GM10847 (cell line): Measurements from ENCODE around the gene PLXNA4.

Experiments
- POLR2A ChIP-seq: IDR thresholded peaks from 2 replicates; pipeline ENCODE4 v1.6.1; 2011; ENCODE audit not compliant: insufficient read length; ENCODE audit errors: extremely low read depth

Gene PLXNA4, protein sequence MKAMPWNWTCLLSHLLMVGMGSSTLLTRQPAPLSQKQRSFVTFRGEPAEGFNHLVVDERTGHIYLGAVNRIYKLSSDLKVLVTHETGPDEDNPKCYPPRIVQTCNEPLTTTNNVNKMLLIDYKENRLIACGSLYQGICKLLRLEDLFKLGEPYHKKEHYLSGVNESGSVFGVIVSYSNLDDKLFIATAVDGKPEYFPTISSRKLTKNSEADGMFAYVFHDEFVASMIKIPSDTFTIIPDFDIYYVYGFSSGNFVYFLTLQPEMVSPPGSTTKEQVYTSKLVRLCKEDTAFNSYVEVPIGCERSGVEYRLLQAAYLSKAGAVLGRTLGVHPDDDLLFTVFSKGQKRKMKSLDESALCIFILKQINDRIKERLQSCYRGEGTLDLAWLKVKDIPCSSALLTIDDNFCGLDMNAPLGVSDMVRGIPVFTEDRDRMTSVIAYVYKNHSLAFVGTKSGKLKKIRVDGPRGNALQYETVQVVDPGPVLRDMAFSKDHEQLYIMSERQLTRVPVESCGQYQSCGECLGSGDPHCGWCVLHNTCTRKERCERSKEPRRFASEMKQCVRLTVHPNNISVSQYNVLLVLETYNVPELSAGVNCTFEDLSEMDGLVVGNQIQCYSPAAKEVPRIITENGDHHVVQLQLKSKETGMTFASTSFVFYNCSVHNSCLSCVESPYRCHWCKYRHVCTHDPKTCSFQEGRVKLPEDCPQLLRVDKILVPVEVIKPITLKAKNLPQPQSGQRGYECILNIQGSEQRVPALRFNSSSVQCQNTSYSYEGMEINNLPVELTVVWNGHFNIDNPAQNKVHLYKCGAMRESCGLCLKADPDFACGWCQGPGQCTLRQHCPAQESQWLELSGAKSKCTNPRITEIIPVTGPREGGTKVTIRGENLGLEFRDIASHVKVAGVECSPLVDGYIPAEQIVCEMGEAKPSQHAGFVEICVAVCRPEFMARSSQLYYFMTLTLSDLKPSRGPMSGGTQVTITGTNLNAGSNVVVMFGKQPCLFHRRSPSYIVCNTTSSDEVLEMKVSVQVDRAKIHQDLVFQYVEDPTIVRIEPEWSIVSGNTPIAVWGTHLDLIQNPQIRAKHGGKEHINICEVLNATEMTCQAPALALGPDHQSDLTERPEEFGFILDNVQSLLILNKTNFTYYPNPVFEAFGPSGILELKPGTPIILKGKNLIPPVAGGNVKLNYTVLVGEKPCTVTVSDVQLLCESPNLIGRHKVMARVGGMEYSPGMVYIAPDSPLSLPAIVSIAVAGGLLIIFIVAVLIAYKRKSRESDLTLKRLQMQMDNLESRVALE (N-terminal part only)

DNA sequence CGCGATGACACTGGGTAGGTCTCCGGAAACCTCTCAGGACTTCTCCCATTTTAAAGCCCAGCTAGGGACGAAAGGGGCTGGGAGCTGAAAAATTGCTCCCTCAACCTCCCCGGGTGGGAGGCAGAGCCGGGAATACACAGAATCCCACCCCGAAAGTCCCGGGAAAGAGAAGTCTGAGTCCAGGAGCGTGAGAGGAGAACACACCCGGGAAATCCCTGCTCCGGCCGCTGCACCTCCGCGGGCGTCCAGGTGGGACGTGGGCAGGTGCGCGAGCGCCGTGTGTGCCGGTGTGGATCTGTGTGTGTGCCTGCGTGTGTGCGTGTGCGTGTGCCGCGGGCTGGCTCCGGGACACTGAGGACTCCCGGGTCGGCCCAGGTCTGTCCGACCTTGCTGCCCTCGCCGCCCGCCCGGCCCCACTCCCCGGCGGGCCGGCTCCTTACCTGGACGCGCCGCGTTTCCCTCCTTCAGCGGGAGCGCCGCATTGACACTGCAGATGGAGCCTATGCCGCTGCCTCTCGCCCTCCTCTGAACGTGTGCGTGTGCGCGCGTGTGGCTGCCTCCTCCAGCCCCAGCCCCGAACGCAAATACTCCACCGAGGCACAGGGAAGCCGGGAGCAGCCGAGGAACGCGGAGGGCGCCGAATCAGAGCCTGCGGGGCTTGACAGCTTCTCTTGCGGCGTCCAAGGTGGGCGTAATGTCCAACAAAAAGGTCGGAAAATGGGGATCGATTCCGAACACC lies at the start of gene PLXNA4:
Gene PLXNA4 (minus strand): TSS at position 489 of the 739 bp plus-strand sequence. CDS start 67,777 bp downstream, outside the sequence.
- no peak for TF ChIP-seq POLR2A

DNA sequence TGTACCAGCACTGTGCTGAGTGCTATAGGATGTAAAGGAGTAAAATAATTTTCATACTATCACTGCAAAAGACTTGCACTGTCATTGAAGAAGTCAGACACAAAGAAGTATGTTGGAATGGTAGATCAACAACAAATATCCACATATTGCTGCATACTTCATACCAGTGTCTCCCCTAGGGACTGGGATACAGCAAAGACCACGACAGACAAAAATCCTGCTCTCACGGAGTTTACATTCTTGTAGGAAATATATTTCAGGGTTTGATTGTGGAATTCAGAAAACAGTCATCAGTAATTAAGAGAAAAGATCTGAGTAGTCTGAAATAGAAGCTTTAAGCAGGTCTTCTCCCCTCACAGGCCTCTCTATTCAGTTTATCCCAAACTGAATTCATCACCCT lies 49.4 kb upstream of the PLXNA4 start:
- no peak for TF ChIP-seq POLR2A

DNA sequence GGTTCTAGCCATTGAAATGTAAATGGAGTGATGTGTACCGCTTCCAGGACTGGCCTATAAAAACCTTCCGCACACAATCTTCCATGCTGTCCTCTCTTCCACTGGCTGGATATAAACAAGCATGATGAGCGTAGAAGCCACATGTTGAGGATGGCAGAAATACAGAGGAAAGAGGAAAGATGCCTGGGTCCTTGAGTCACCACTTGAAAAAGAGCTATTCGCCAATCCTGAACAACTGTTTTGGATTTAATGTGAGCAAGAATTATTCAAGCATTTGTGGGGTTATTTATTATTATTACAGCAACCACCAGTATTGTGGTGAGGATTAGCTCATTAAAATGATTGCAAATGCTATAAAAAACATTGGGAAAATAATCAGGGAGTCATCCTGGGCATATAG lies 45.8 kb upstream of the PLXNA4 start:
- no peak for TF ChIP-seq POLR2A

- TF ChIP-seq POLR2A, result no peak
Measured at GRCh38 chr7:132619967-132620366, 43.7 kb upstream of the PLXNA4 start.

GRCh38 chr7:132618956-132619305 lies 42.7 kb upstream of the PLXNA4 start:
- TF ChIP-seq POLR2A, result no peak

GRCh38 chr7:132618271-132618955 lies 42.1 kb upstream of the PLXNA4 start:
- no peak for TF ChIP-seq POLR2A

DNA sequence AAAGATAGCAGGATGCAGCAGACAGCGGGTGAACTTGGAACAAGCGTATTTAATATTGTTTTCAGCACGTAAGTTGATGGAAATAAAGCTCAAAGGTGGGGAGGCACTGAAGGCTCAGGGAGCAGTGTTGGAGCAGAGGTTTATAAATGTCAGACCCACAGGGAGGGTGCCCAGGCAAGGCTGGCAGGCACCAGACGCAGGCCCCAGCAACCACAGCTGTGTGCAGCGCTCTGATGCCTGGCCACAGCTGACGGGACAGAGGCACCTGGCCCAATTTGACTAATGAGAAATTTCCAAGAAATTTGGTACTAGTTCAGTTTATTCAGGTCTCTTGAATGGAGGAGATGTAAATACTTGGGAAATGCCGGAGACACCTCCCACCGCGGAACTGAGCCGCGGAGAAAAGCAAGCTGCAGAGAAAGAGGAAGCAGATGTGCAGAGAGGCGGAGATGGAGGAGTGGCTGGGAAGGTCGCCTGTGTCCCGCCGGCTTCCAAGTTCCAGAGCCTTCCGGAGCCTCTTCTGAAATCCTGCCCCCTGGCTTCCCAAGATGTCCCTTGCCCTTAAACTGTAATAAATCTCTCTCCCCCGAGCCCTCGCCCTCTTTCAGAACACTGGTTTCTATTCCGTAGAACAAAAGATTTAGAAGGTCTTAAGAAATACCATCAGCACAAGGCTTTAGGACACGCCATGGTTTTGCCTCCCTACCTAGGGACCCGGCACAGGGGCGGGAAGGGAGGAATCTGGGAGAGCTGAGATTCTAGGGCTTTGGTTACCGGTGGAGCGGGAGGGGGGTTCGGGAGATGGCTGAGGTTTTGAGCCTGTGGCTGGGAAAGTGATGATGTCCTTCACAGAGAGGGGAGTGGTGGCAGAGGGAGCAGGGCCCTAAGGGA lies 38.4 kb upstream of the PLXNA4 start:
- no peak for TF ChIP-seq POLR2A

GRCh38 chr7:132613737-132614136 lies 37.5 kb upstream of the PLXNA4 start:
- no peak for TF ChIP-seq POLR2A

- TF ChIP-seq POLR2A, result no peak
Measured at GRCh38 chr7:132610995-132611394, 34.7 kb upstream of the PLXNA4 start.

- TF ChIP-seq POLR2A, result no peak
Measured at GRCh38 chr7:132609906-132610520, 33.7 kb upstream of the PLXNA4 start.

- no peak for TF ChIP-seq POLR2A
Measured at GRCh38 chr7:132609222-132609621, 33.0 kb upstream of the PLXNA4 start.

GRCh38 chr7:132608523-132608922 lies 32.3 kb upstream of the PLXNA4 start:
- no peak for TF ChIP-seq POLR2A

DNA sequence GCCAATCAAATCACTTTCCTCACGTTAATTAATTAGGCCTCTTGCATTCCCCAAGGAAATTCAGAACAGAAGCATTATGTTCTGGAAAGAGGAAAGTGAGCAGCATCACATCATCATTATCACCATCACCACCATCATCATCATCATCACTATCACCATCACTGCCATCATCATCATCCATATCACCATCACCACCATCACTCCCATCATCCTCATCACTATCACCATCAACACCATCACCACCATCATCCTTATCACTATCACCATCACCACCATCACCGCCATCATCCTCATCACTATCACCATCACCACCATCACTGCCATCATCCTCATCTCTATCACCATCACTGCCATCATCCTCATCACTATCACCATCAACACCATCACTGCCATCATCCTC lies 31.4 kb upstream of the PLXNA4 start:
- no peak for TF ChIP-seq POLR2A
